SK-N-SH treated with all-trans-retinoic acid at 6 μM for 48 hours (cell line): ENCODE data around the gene LYVE1.

Experiments
- ARNTL ChIP-seq: fragments of 450-650 bp; formaldehyde crosslinking; IDR thresholded peaks from 2 replicates; pipeline ENCODE4 v1.5.0; 2020; ENCODE audit warnings: low read depth, mild to moderate bottlenecking, moderate library complexity, borderline replicate concordance
- GLIS3 ChIP-seq: fragments of 250-450 bp; sonication (Bioruptor Pico); IDR thresholded peaks from 2 replicates; pipeline ENCODE4 v1.5.0; 2020; ENCODE audit warnings: mild to moderate bottlenecking, moderate library complexity
- OSR1 ChIP-seq: fragments of 250-450 bp; sonication (Bioruptor Pico); IDR thresholded peaks from 2 replicates; pipeline ENCODE4 v1.8.0; 2022; ENCODE audit warnings: moderate library complexity, mild to moderate bottlenecking, inconsistent platforms
- PPARA ChIP-seq: fragments of 250-450 bp; sonication (Bioruptor Pico); IDR thresholded peaks from 2 replicates; pipeline ENCODE4 v1.5.0; 2020; ENCODE audit warnings: mild to moderate bottlenecking, borderline replicate concordance
- RARB ChIP-seq: fragments of 250-450 bp; sonication (Bioruptor Pico); IDR thresholded peaks from 2 replicates; pipeline ENCODE4 v1.8.0; 2021; ENCODE audit warnings: mild to moderate bottlenecking, moderate library complexity
- TCF4 ChIP-seq: fragments of 250-450 bp; sonication (Bioruptor Pico); IDR thresholded peaks from 2 replicates; pipeline ENCODE4 v1.8.0; 2021; ENCODE audit warnings: mild to moderate bottlenecking, moderate library complexity, borderline replicate concordance
- TOX ChIP-seq: fragments of 250-450 bp; sonication (Bioruptor Pico); IDR thresholded peaks from 2 replicates; pipeline ENCODE4 v1.8.0; 2021; ENCODE audit warnings: mild to moderate bottlenecking, moderate library complexity, borderline replicate concordance
- ZFP3 ChIP-seq: fragments of 250-450 bp; sonication (Bioruptor Pico); IDR thresholded peaks from 2 replicates; pipeline ENCODE4 v1.5.0; 2020; ENCODE audit warnings: mild to moderate bottlenecking, moderate library complexity
- ZNF565 ChIP-seq: fragments of 450-650 bp; formaldehyde crosslinking; conservative IDR thresholded peaks from 2 replicates; pipeline ENCODE4 v1.5.0; 2020; ENCODE audit warnings: low read depth, mild to moderate bottlenecking, moderate library complexity
- TF ChIP-seq, protein P1 (sequence below): fragments of 250-450 bp; sonication (Bioruptor Pico); IDR thresholded peaks from 2 replicates; pipeline ENCODE4 v1.5.1; 2020; ENCODE audit warnings: low read depth, mild to moderate bottlenecking, moderate library complexity
- TF ChIP-seq, protein P2 (sequence below): fragments of 250-450 bp; sonication (Bioruptor Pico); IDR thresholded peaks from 2 replicates; pipeline ENCODE4 v1.5.0; 2020; ENCODE audit warnings: mild to moderate bottlenecking, moderate library complexity
- TF ChIP-seq, protein P3 (sequence below): fragments of 250-450 bp; sonication (Bioruptor Pico); IDR thresholded peaks from 2 replicates; pipeline ENCODE4 v1.8.0; 2020; ENCODE audit warnings: mild to moderate bottlenecking, moderate library complexity, borderline replicate concordance

DNA sequence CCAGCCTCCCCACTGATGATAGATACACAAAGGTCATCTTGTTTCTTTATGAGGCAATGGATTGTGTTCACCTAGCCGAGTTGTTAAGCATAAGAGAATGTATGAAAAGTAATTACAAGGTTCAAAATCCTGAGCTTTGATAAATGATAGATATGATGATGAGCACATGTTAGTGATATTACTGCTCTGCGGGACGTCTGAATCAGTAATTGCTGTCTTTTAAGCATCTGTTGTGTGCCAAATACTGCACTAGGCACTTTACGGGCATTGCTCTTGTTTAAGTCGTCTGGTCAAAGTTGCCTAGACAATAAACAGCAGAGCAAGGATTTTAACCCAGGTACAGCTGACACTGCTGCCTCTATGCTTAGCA is 26.9 kb downstream of the LYVE1 start:
- TF ChIP-seq GLIS3 (CRISPR knock-in tag) (no peak), ARNTL (CRISPR knock-in tag) (no peak), TCF4 (CRISPR knock-in tag) (no peak), ZNF565 (CRISPR knock-in tag) (no peak), TOX (CRISPR knock-in tag) (no peak), OSR1 (CRISPR knock-in tag) (no peak), PPARA (no peak), ZFP3 (CRISPR knock-in tag) (no peak), RARB (CRISPR knock-in tag) (no peak)
- TF ChIP-seq, protein P1, sequence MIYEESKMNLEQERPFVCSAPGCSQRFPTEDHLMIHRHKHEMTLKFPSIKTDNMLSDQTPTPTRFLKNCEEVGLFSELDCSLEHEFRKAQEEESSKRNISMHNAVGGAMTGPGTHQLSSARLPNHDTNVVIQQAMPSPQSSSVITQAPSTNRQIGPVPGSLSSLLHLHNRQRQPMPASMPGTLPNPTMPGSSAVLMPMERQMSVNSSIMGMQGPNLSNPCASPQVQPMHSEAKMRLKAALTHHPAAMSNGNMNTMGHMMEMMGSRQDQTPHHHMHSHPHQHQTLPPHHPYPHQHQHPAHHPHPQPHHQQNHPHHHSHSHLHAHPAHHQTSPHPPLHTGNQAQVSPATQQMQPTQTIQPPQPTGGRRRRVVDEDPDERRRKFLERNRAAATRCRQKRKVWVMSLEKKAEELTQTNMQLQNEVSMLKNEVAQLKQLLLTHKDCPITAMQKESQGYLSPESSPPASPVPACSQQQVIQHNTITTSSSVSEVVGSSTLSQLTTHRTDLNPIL (CRISPR knock-in tag), result no peak
- TF ChIP-seq, protein P2, sequence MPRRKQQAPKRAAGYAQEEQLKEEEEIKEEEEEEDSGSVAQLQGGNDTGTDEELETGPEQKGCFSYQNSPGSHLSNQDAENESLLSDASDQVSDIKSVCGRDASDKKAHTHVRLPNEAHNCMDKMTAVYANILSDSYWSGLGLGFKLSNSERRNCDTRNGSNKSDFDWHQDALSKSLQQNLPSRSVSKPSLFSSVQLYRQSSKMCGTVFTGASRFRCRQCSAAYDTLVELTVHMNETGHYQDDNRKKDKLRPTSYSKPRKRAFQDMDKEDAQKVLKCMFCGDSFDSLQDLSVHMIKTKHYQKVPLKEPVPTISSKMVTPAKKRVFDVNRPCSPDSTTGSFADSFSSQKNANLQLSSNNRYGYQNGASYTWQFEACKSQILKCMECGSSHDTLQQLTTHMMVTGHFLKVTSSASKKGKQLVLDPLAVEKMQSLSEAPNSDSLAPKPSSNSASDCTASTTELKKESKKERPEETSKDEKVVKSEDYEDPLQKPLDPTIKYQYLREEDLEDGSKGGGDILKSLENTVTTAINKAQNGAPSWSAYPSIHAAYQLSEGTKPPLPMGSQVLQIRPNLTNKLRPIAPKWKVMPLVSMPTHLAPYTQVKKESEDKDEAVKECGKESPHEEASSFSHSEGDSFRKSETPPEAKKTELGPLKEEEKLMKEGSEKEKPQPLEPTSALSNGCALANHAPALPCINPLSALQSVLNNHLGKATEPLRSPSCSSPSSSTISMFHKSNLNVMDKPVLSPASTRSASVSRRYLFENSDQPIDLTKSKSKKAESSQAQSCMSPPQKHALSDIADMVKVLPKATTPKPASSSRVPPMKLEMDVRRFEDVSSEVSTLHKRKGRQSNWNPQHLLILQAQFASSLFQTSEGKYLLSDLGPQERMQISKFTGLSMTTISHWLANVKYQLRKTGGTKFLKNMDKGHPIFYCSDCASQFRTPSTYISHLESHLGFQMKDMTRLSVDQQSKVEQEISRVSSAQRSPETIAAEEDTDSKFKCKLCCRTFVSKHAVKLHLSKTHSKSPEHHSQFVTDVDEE, result no peak
- TF ChIP-seq, protein P3, sequence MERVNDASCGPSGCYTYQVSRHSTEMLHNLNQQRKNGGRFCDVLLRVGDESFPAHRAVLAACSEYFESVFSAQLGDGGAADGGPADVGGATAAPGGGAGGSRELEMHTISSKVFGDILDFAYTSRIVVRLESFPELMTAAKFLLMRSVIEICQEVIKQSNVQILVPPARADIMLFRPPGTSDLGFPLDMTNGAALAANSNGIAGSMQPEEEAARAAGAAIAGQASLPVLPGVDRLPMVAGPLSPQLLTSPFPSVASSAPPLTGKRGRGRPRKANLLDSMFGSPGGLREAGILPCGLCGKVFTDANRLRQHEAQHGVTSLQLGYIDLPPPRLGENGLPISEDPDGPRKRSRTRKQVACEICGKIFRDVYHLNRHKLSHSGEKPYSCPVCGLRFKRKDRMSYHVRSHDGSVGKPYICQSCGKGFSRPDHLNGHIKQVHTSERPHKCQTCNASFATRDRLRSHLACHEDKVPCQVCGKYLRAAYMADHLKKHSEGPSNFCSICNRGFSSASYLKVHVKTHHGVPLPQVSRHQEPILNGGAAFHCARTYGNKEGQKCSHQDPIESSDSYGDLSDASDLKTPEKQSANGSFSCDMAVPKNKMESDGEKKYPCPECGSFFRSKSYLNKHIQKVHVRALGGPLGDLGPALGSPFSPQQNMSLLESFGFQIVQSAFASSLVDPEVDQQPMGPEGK (CRISPR knock-in tag), result no peak
